ENCODE measurements around the gene NEURL1B.

- TF ChIP-seq CTCF (IDR thresholded peaks at IDR 0.05): no peak
- TF ChIP-seq FOSL2 (IDR thresholded peaks at IDR 0.05): no peak
- TF ChIP-seq FOSL2 (CRISPR knock-in tag; IDR thresholded peaks at IDR 0.05): no peak
Measured at GRCh38 chr5:172703952-172704351, 62.9 kb downstream of the NEURL1B start.

Data from A549 (cell line).